GM12891 (cell line): ENCODE data around the gene TRIM69.
"Not testable (repeated sequence)": the region's sequence is repeated elsewhere in the genome, so short reads cannot be mapped to it uniquely, and the experiment has no call there.

ENCODE experiments used
- DNase-seq: peaks from one replicate; pipeline ENCODE4 v3.0.0; 2011; ENCODE audit warnings: low spot score; ENCODE audit not compliant: insufficient read length
- FAIRE-seq: peaks from 2 replicates; lab custom pipeline; 2011; peaks lifted over from hg19 to GRCh38; lab: Jason Lieb, UNC
- PAX5 ChIP-seq: IDR thresholded peaks from 2 replicates; pipeline ENCODE4 v1.6.1; 2011; ENCODE audit warnings: low read length, moderate library complexity, mild to moderate bottlenecking; ENCODE audit not compliant: insufficient read depth, severe bottlenecking
- POLR2A ChIP-seq: IDR thresholded peaks from 2 replicates; pipeline ENCODE4 v1.6.1; 2011; ENCODE audit warnings: low read depth, low read length, control low read depth
- POLR2AphosphoS5 ChIP-seq: IDR thresholded peaks from 2 replicates; pipeline ENCODE4 v1.6.1; 2011; ENCODE audit warnings: low read depth, low read length, control low read depth
- POU2F2 ChIP-seq: IDR thresholded peaks from 2 replicates; pipeline ENCODE4 v1.6.1; 2011; ENCODE audit warnings: low read depth, mild to moderate bottlenecking, control low read depth, low read length, moderate library complexity
- SPI1 ChIP-seq: IDR thresholded peaks from 2 replicates; pipeline ENCODE4 v1.6.1; 2011; ENCODE audit warnings: low read depth, low read length, control low read depth
- TAF1 ChIP-seq: IDR thresholded peaks from 2 replicates; pipeline ENCODE4 v1.6.1; 2011; ENCODE audit warnings: low read depth, low read length, control low read depth

Gene TRIM69

DNA sequence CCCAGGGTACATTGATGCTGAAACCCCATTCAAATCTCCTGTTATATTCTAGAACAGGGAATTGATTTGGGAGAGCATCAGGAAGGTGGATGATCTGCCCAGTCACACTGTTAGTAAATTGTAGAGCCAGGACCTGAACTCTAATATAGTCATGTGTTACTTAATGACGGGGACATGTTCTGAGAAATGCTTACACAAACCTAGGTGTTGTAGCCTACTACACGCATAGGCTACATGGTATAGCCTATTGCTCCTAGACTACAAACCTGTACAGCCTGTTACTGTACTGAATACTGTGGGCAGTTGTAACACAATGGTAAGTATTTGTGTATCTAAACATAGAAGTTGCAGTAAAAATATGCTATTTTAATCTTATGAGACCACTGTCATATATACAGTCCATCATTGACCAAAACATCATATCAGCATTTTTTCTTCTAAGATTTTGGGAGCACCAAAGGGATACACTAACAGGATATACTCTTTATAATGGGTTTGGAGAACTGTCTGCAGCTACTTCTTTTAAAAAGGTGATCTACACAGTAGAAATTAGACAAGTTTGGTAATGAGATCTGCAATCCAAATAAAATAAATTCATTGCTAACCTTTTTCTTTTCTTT lies 19.2 kb upstream of the TRIM69 start:
- no peak for DNase-seq
- TF ChIP-seq POU2F2 (no peak), POLR2AphosphoS5 (peak; percentile 77; the same call in 1 of the 2 replicates), PAX5 (no peak), POLR2A (peak; percentile 58), SPI1 (no peak)
- no peak for FAIRE-seq

GRCh38 chr15:44718180-44718926 lies 18.0 kb upstream of the TRIM69 start:
- TF ChIP-seq POLR2AphosphoS5 (peak; percentile 66; the same call in 1 of the 2 replicates), SPI1 (no peak)
- no peak for FAIRE-seq
- DNase-seq, result no peak

DNA sequence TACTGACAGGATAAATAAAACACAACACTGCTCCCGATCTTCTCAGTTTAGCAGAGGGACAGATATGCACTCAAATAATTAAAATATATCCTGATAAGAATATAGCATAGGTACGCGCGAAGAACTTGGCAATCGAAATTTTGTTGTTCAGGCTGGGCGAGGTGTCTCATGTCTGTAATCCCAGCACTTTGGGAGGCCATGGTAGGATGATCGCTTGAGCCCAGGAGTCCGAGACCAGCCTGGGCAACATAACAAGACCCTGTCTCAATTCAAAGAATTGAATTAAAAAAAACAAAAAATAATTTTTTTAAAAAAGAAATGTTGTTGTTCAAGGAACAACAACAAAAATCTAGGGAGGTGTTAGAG lies 17.4 kb upstream of the TRIM69 start:
- TF ChIP-seq POLR2AphosphoS5 (peak; percentile 23; the same call in 1 of the 2 replicates), PAX5 (no peak), TAF1 (no peak), POLR2A (peak; percentile 72)
- DNase-seq (no peak), FAIRE-seq (no peak)

- DNase-seq, result no peak
- peak; percentile 45 for FAIRE-seq
- TF ChIP-seq POLR2AphosphoS5 (peak; percentile 98), POLR2A (peak; percentile 98), POU2F2 (peak; percentile 86), TAF1 (no peak; the same call in 1 of the 2 replicates), SPI1 (0 out of 2 replicates have a peak, but pooled peaks have one; percentile 12)
Observed at GRCh38 chr15:44719293-44719999, 16.9 kb upstream of the TRIM69 start.

DNA sequence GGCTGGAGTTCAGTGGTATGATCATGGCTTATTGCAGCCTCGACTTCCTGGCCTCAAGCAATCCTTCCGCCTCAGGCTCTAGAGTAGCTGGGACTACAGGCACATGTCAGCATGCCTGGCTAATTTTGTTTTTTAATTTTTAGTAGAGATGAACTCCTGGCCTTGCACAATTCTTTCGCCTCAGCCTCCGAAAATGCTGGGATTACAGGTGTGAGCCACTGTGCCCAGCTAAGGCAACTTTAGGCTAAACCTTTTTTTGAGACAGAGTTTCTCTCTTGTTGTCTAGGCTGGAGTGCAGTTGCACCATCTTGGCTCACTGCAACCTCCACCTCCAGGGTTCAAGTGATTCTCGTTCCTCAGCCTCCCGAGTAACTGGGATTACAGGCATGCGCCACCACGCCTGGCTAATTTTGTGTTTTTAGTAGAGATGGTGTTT lies 16.3 kb upstream of the TRIM69 start:
- peak; percentile 68; the same call in 1 of the 2 replicates for TF ChIP-seq POLR2AphosphoS5
- not testable (repeated sequence) for DNase-seq, FAIRE-seq

DNA sequence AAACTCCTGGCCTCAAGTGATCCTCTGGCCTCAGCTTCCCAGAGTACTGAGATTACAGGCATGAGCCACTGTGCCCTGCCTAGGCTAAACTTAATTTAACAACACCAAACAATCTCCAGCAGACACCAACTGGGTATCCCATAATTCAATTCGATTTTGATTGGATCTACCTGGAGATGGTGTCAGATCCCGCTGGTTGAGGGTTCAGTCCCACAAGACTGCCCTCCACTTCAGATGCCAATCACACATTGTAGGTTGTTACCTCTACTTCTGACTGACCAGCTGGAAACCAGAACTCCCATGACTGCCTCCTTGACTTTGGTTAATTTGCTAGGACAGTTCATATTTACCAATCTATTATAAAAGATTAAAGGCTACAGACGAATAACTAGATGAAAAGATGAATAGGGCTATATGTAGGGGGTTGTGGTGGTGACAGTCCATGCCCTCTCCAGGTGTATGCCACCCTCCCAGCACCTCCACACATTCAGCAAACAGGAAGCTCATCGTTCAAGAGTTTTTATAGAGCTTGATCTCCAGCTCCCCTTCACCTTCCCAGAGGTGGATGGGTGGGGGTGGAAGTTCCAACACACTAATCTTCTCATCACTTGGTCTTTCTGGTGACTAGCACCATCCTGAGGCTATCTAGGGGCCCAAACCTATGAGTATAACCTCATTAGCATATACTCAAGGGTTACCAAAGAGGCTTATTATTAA lies 15.7 kb upstream of the TRIM69 start:
- FAIRE-seq, result peak; percentile 43

DNA sequence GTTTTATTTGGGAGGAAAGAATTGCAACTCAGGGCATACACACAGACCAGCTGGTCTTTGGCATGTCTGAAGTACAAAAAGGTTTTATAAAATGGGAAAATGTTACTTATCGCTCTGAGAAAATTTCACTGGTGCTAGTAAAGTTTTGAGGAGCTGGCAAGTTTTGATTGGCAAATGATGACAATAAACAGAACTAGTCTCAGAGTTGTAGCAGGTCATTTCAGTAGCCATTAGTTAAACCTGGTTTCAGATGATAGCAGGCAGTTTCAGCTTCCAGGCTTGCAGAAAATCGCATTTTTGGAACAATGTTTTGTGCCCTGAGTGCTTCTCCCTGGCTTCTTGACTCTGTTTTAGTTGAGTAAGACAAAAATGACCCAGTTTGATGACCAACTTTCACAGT lies 14.3 kb upstream of the TRIM69 start:
- FAIRE-seq (peak; percentile 69), DNase-seq (no peak)
- TF ChIP-seq SPI1 (no peak), POLR2AphosphoS5 (no peak; the same call in 1 of the 2 replicates), PAX5 (no peak), TAF1 (no peak), POU2F2 (no peak), POLR2A (no peak; the same call in none of the 2 replicates)

More for the DNA sequence above, 15.7 kb upstream of the TRIM69 start:
- DNase-seq, result no peak
- no peak; the same call in none of the 2 replicates for TF ChIP-seq POLR2AphosphoS5
- TF ChIP-seq POLR2A, result 0 out of 2 replicates have a peak, but pooled peaks have one; percentile 64
- TF ChIP-seq SPI1, result no peak
- no peak for TF ChIP-seq PAX5
- TF ChIP-seq POU2F2, result 0 out of 2 replicates have a peak, but pooled peaks have one; percentile 9
- no peak for TF ChIP-seq TAF1

DNA sequence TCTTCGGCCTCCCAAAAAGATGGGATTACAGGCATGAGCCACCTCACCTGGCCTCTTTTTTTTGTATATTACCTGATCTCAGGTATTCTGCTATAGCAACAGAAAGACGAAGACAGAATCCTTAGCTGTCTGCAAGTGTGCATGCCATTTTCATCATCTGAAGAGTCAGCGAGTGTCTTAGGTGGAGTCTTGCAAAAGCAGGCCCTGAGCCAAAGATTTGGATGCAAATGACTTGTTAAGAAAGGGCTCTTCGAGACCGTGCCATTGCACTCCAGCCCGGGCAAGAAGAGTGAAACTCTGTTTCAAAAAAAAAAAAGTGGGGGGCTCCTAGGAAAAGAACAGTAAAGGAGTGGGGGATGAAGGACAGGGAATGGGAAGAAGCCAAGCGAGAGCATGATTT lies 10.2 kb upstream of the TRIM69 start:
- no peak for TF ChIP-seq POLR2A
- no peak for TF ChIP-seq POU2F2
- FAIRE-seq, result no peak
- no peak for DNase-seq

DNA sequence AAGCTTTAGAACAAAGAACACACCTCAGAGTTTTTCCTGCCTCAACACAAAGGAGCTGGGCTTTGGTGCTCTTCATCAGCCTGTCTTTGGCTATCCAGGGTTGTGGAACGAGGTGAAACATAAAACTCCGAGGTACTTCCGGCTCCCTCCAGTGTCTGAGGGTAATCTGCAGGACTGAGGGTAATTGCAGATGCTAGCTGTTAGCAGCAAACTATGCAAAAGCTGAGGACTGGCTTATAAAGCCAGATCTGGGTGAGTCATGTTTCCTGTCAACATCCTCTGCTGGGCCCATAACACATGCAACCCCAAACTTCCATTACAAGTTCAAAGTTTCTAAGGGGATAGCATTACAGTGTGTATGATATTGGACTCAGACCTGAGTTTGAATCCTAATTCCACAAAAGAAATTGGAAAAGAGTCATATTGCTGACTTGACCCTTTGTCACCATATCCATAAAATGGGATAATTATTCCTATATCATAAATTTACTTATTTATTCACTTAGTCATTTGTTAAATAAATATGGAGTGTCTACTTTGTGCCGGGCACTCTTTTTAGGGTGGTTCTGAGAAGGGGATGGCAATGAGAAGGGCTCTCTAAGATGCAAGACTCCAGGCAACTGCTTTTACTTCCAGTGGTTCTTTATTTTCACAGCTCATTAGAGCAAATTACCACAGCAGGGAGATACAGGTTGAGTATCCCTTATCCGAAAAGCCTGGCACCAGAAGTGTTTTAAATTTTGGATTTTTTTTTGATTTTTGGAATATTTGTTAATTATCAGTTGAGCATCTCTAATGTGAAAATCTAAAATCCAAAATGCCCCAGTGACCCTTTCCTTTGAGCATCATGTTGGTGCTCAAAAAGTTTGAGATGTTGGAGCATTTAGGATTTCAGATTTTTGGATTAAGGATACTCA lies 9.5 kb upstream of the TRIM69 start:
- FAIRE-seq, result peak; percentile 95

More for the DNA sequence above, 9.5 kb upstream of the TRIM69 start:
- no peak for DNase-seq
- TF ChIP-seq POLR2AphosphoS5 (peak; percentile 97), TAF1 (peak; percentile 96), PAX5 (no peak), POLR2A (peak; percentile 97), SPI1 (no peak), POU2F2 (peak; percentile 96)
